WTC11 (cell line): Measurements from ENCODE around the gene NR2E3. TPM values are rescaled to one million over a fixed set of nuclear protein-coding genes. Genes with fewer than 3 reads are reported as not detected.

ENCODE experiments used
- ATAC-seq: fragments of 200-7000 bp; cut with Tn5 transposase; 2 replicates; pipeline ENCODE4 v1.10.0; 2021; ENCODE audit warnings: mild to moderate bottlenecking, moderate library complexity
- CTCF ChIA-PET: fragments of 300-600 bp; sonication (Branson Sonifier 250); formaldehyde crosslinking; loops from one replicate; lab custom pipeline; 2021; ENCODE audit warnings: antibody characterized with exemption; lab: Charles Lee
- POLR2A ChIA-PET: fragments of 350-600 bp; sonication (Branson Sonifier 250); formaldehyde crosslinking; loops from one replicate; lab custom pipeline; 2021; ENCODE audit warnings: antibody characterized with exemption; lab: Charles Lee
- DNase-seq: peaks from one replicate; pipeline ENCODE4 v3.0.0; 2021; ENCODE audit warnings: low spot score
- H3K27ac Mint-ChIP-seq: 2 replicates; pipeline ENCODE4 v1.8.0; 2021; ENCODE audit warnings: mixed read lengths
- H3K27me3 Mint-ChIP-seq: 2 replicates; pipeline ENCODE4 v1.8.0; 2021; ENCODE audit warnings: low read depth, mild to moderate bottlenecking, moderate library complexity, mixed read lengths
- H3K36me3 Mint-ChIP-seq: 2 replicates; pipeline ENCODE4 v1.8.0; 2021; ENCODE audit warnings: mixed read lengths
- H3K4me1 Mint-ChIP-seq: 2 replicates; pipeline ENCODE4 v1.8.0; 2022; ENCODE audit warnings: mixed read lengths
- H3K4me3 Mint-ChIP-seq: 2 replicates; pipeline ENCODE4 v1.8.0; 2021; ENCODE audit warnings: mild to moderate bottlenecking, moderate library complexity, mixed read lengths
- H3K9me3 Mint-ChIP-seq: 2 replicates; pipeline ENCODE4 v1.8.0; 2021; ENCODE audit warnings: mixed read lengths
- E2F1 ChIP-seq: sonication (generic); formaldehyde crosslinking; IDR thresholded peaks from 2 replicates; pipeline ENCODE4 v1.8.0; 2022; ENCODE audit warnings: mild to moderate bottlenecking, missing genetic modification reagents
- E2F4 ChIP-seq: sonication (generic); formaldehyde crosslinking; IDR thresholded peaks from 2 replicates; pipeline ENCODE4 v1.8.1; 2022; ENCODE audit warnings: low read depth, mild to moderate bottlenecking, moderate library complexity, missing genetic modification reagents, borderline replicate concordance
- EMX1 ChIP-seq: fragments of 250-450 bp; sonication (Bioruptor Pico); IDR thresholded peaks from 2 replicates; pipeline ENCODE4 v1.8.0; 2021; ENCODE audit warnings: mild to moderate bottlenecking
- ERG ChIP-seq: fragments of 250-450 bp; sonication (Bioruptor Pico); IDR thresholded peaks from 2 replicates; pipeline ENCODE4 v1.8.0; 2021; ENCODE audit warnings: mild to moderate bottlenecking
- GTF2I ChIP-seq: fragments of 250-450 bp; sonication (Bioruptor Pico); conservative IDR thresholded peaks from 2 replicates; pipeline ENCODE4 v1.4.0; 2021; ENCODE audit warnings: mild to moderate bottlenecking
- IRF1 ChIP-seq: sonication (generic); formaldehyde crosslinking; IDR thresholded peaks from 2 replicates; pipeline ENCODE4 v1.8.0; 2023; ENCODE audit warnings: missing genetic modification reagents
- MXD4 ChIP-seq: fragments of 250-450 bp; sonication (Bioruptor Pico); IDR thresholded peaks from 2 replicates; pipeline ENCODE4 v1.8.0; 2021; ENCODE audit warnings: mild to moderate bottlenecking, moderate library complexity, borderline replicate concordance
- NFE2L1 ChIP-seq: sonication (generic); formaldehyde crosslinking; IDR thresholded peaks from 2 replicates; pipeline ENCODE4 v1.8.1; 2023; ENCODE audit warnings: missing genetic modification reagents
- PRRX2 ChIP-seq: fragments of 250-450 bp; sonication (Bioruptor Pico); IDR thresholded peaks from 2 replicates; pipeline ENCODE4 v1.8.0; 2021; ENCODE audit warnings: mild to moderate bottlenecking
- SMAD4 ChIP-seq: sonication (generic); formaldehyde crosslinking; IDR thresholded peaks from 2 replicates; pipeline ENCODE4 v1.8.0; 2022; ENCODE audit warnings: mild to moderate bottlenecking, missing genetic modification reagents
- TP53 ChIP-seq: sonication (generic); formaldehyde crosslinking; IDR thresholded peaks from 2 replicates; pipeline ENCODE4 v1.8.1; 2023; ENCODE audit warnings: mild to moderate bottlenecking, missing genetic modification reagents
- ZBTB43 ChIP-seq: sonication (generic); formaldehyde crosslinking; IDR thresholded peaks from 2 replicates; pipeline ENCODE4 v1.8.1; 2023; ENCODE audit warnings: mild to moderate bottlenecking, missing genetic modification reagents
- ZNF121 ChIP-seq: sonication (generic); formaldehyde crosslinking; IDR thresholded peaks from 2 replicates; pipeline ENCODE4 v1.8.0; 2023; ENCODE audit warnings: missing genetic modification reagents
- ZNF232 ChIP-seq: sonication (generic); formaldehyde crosslinking; IDR thresholded peaks from 2 replicates; pipeline ENCODE4 v1.8.0; 2022; ENCODE audit warnings: mild to moderate bottlenecking, missing genetic modification reagents
- ZNF512 ChIP-seq: sonication (generic); formaldehyde crosslinking; IDR thresholded peaks from 2 replicates; pipeline ENCODE4 v1.8.1; 2022; ENCODE audit warnings: missing genetic modification reagents, borderline replicate concordance
- ZNF671 ChIP-seq: fragments of 250-450 bp; sonication (Bioruptor Pico); IDR thresholded peaks from 2 replicates; pipeline ENCODE4 v1.8.0; 2021; ENCODE audit warnings: mild to moderate bottlenecking
- total RNA-seq: library from RNA; stranded (reverse); gene quantifications from 3 replicates; pipeline ENCODE4 v1.2.3, GENCODE V29; 2021

The NR2E3 gene
- total RNA-seq, 1 experiment from 2014 or later, result 1.4 TPM

GRCh38 chr15:71830981-71831380, 20.6 kb downstream of the NR2E3 start (continued):
- no peak for TF ChIP-seq E2F4 (CRISPR knock-in tag)
- no peak for TF ChIP-seq TP53 (CRISPR knock-in tag)
- no peak for TF ChIP-seq ZNF671 (CRISPR knock-in tag)
- TF ChIP-seq ZNF512 (CRISPR knock-in tag), result no peak
- no peak for TF ChIP-seq IRF1 (CRISPR knock-in tag)
- no peak for TF ChIP-seq NFE2L1 (CRISPR knock-in tag)

- Mint-ChIP-seq H3K9me3 (no peaks in the 10 kb centered on the region), H3K27me3 (no peaks in the 10 kb centered on the region), H3K36me3 (no peaks in the 10 kb centered on the region), H3K4me3 (no peak overlapping the region), H3K27ac (no peak overlapping the region), H3K4me1 (no peaks in the 10 kb centered on the region)
- CTCF ChIA-PET, result no interaction called here
- DNase-seq (no peak), ATAC-seq (peak; percentile 58)
- POLR2A ChIA-PET, result no interaction called here
- no peak for TF ChIP-seq MXD4 (CRISPR knock-in tag)
- no peak for TF ChIP-seq E2F1 (CRISPR knock-in tag)
- no peak for TF ChIP-seq ZNF512 (CRISPR knock-in tag)
- TF ChIP-seq PRRX2 (CRISPR knock-in tag), result no peak
- TF ChIP-seq ZNF232, result no peak
- no peak for TF ChIP-seq ZBTB43 (CRISPR knock-in tag)
- TF ChIP-seq ERG (CRISPR knock-in tag), result no peak
- TF ChIP-seq TP53 (CRISPR knock-in tag), result no peak
- TF ChIP-seq SMAD4 (CRISPR knock-in tag), result no peak
- TF ChIP-seq ZNF121 (CRISPR knock-in tag), result no peak
- no peak for TF ChIP-seq EMX1 (CRISPR knock-in tag)
- no peak for TF ChIP-seq GTF2I (CRISPR knock-in tag)
Measured at GRCh38 chr15:71841563-71841962, 31.2 kb downstream of the NR2E3 start.
